NCI-H1436 treated with DMSO at 0.1 percent for 48 hours (cell line): ENCODE data around the gene F13B.
"Not testable (repeated sequence)": the region's sequence is repeated elsewhere in the genome, so short reads cannot be mapped to it uniquely, and the experiment has no call there.

Source experiments
- DNase-seq: peaks from one replicate; lab custom pipeline; 2025; lab: John Stamatoyannopoulos, UW

Gene F13B

GRCh38 chr1:197066719-197067456, at the start of gene F13B:
Gene F13B, minus strand, starts transcription at chr1:197067260. Its CDS starts 37 bp downstream, at chr1:197067223.
- no peak for DNase-seq

GRCh38 chr1:197116156-197116555, 49.1 kb upstream of the F13B start:
- DNase-seq = no peak

- DNase-seq = no peak
Observed at GRCh38 chr1:197106869-197107268, 39.8 kb upstream of the F13B start.

GRCh38 chr1:197103300-197103699, 36.2 kb upstream of the F13B start:
- no peak for DNase-seq

GRCh38 chr1:197101978-197102377, 34.9 kb upstream of the F13B start:
- no peak for DNase-seq

GRCh38 chr1:197100677-197101076, 33.6 kb upstream of the F13B start:
- no peak for DNase-seq

- no peak for DNase-seq
Observed at GRCh38 chr1:197099444-197099843, 32.4 kb upstream of the F13B start.

- not testable (repeated sequence) for DNase-seq
Observed at GRCh38 chr1:197096971-197097370, 29.9 kb upstream of the F13B start.

GRCh38 chr1:197096137-197096536, 29.1 kb upstream of the F13B start:
- no peak for DNase-seq

GRCh38 chr1:197093226-197093885, 26.3 kb upstream of the F13B start:
- no peak for DNase-seq

GRCh38 chr1:197092491-197093023, 25.5 kb upstream of the F13B start:
- no peak for DNase-seq

GRCh38 chr1:197083474-197083873, 16.4 kb upstream of the F13B start:
- DNase-seq = no peak

- no peak for DNase-seq
Observed at GRCh38 chr1:197081117-197081753, 14.2 kb upstream of the F13B start.

GRCh38 chr1:197080323-197080722, 13.3 kb upstream of the F13B start:
- DNase-seq = no peak

- DNase-seq = no peak
Observed at GRCh38 chr1:197076585-197076984, 9.5 kb upstream of the F13B start.

- no peak for DNase-seq
Observed at GRCh38 chr1:197073978-197074377, 6.9 kb upstream of the F13B start.

- DNase-seq = no peak
Observed at GRCh38 chr1:197067457-197067818, 378 bp upstream of the F13B start.

GRCh38 chr1:197066277-197066676, 783 bp downstream of the F13B start:
- DNase-seq = no peak

GRCh38 chr1:197065559-197065958, 1.5 kb downstream of the F13B start:
- DNase-seq = no peak

- DNase-seq = no peak
Observed at GRCh38 chr1:197063212-197063611, 3.8 kb downstream of the F13B start.

- no peak for DNase-seq
Observed at GRCh38 chr1:197062692-197063091, 4.4 kb downstream of the F13B start.

- no peak for DNase-seq
Observed at GRCh38 chr1:197049100-197049499, 18.0 kb downstream of the F13B start.
